A673 (cell line): ENCODE results near the gene MTCH1. TPM values are rescaled to one million over a fixed set of nuclear protein-coding genes. Genes with fewer than 3 reads are reported as not detected.

ENCODE experiments used
- BruUV-seq: library from RNA; stranded (reverse); fragments of 400-500 nt; replicated peaks from 2 replicates; lab custom pipeline; 2021; lab: Mats Ljungman, UMichigan
- CTCF ChIA-PET: fragments of 300-600 bp; sonication (Branson Sonifier 250); formaldehyde crosslinking; loops from one replicate; lab custom pipeline; 2022; ENCODE audit warnings: antibody characterized with exemption; lab: Charles Lee
- POLR2A ChIA-PET: fragments of 300-600 bp; sonication (Branson Sonifier 250); formaldehyde crosslinking; loops from one replicate; lab custom pipeline; 2022; ENCODE audit warnings: antibody characterized with exemption; ENCODE audit not compliant: low non-redundant PET; lab: Charles Lee
- DNase-seq: peaks from one replicate; pipeline ENCODE4 v3.0.0-alpha.2; 2015; ENCODE audit warnings: low spot score
- H3K27ac ChIP-seq: fragments of 200-600 bp; sonication (generic); 2 replicates; pipeline ENCODE4 v1.5.1; 2016; ENCODE audit warnings: mixed run types, low read depth, mild to moderate bottlenecking, mixed read lengths, antibody characterized with exemption, low read length; ENCODE audit not compliant: poor library complexity, severe bottlenecking
- H3K27me3 ChIP-seq: fragments of 200-600 bp; sonication (generic); replicated peaks from 2 replicates; pipeline ENCODE4 v1.6.1; 2017; ENCODE audit warnings: mixed run types, low read depth, mild to moderate bottlenecking, mixed read lengths, antibody characterized with exemption, low read length; ENCODE audit not compliant: insufficient read depth, poor library complexity
- H3K36me3 ChIP-seq: fragments of 200-600 bp; sonication (generic); 2 replicates; pipeline ENCODE4 v1.6.1; 2016; ENCODE audit warnings: mixed run types, mild to moderate bottlenecking, mixed read lengths, antibody characterized with exemption, low read length; ENCODE audit not compliant: insufficient read depth, poor library complexity, severe bottlenecking
- H3K4me1 ChIP-seq: fragments of 200-600 bp; sonication (generic); 2 replicates; pipeline ENCODE4 v1.6.1; 2017; ENCODE audit warnings: mixed run types, mild to moderate bottlenecking, mixed read lengths, antibody characterized with exemption, low read length; ENCODE audit not compliant: insufficient read depth, poor library complexity, severe bottlenecking
- H3K4me3 ChIP-seq: fragments of 200-600 bp; sonication (generic); 2 replicates; pipeline ENCODE4 v1.5.1; 2016; ENCODE audit warnings: low read depth, mixed run types, mild to moderate bottlenecking, mixed read lengths, low read length; ENCODE audit not compliant: poor library complexity, severe bottlenecking
- H3K9me3 ChIP-seq: fragments of 200-600 bp; sonication (generic); 2 replicates; pipeline ENCODE4 v1.6.1; 2016; ENCODE audit warnings: mixed run types, low read depth, mild to moderate bottlenecking, mixed read lengths, antibody characterized with exemption, low read length; ENCODE audit not compliant: poor library complexity, severe bottlenecking
- CTCF ChIP-seq: fragments of 300-800, 200-600 bp; sonication (generic); conservative IDR thresholded peaks from 2 replicates; pipeline ENCODE4 v1.5.1; 2017; ENCODE audit warnings: low read depth, mild to moderate bottlenecking, antibody characterized with exemption, low read length, moderate library complexity, mixed read lengths
- EZH2 ChIP-seq: fragments of 200-600 bp; sonication (generic); IDR thresholded peaks from 2 replicates; pipeline ENCODE4 v1.6.1; 2017; ENCODE audit warnings: borderline replicate concordance, low read depth, mild to moderate bottlenecking, mixed read lengths, antibody characterized with exemption, low read length; ENCODE audit not compliant: poor library complexity, severe bottlenecking
- intact Hi-C: fragments of 100-400 bp; cut with micrococcal nuclease; formaldehyde crosslinking; loops from one replicate; pipeline ENCODE4 v1.10.0; 2022; ENCODE audit not compliant: unreplicated experiment
- total RNA-seq: library from RNA; stranded (reverse); gene quantifications from 2 replicates; pipeline ENCODE4 v1.2.3, GENCODE V29; 2021

Gene MTCH1
- total RNA-seq, 1 experiment from 2014 or later = 242 TPM

GRCh38 chr6:37013516-37014491, 27.8 kb upstream of the MTCH1 start:
- Histone ChIP-seq H3K4me3 (no peak overlapping the region), H3K27me3 (no peaks in the 10 kb centered on the region), H3K4me1 (no peaks in the 10 kb centered on the region), H3K27ac (no peak overlapping the region), H3K36me3 (no peaks in the 10 kb centered on the region), H3K9me3 (no peaks in the 10 kb centered on the region)
- no peak for TF ChIP-seq EZH2
- TF ChIP-seq CTCF = no peak
- intact Hi-C loops = no loop called here
- POLR2A ChIA-PET = no interaction called here
- BruUV-seq = no TSS peak
- no peak for DNase-seq
- CTCF ChIA-PET = interaction anchor here (0.6 kb wide), 1 partner anchor 54 kb away, joined by 4 read pairs; no protein-coding TSS in a partner anchor

- no TSS peak for BruUV-seq
- Histone ChIP-seq H3K27ac (no peak overlapping the region), H3K27me3 (no peaks in the 10 kb centered on the region), H3K4me3 (no peak overlapping the region), H3K36me3 (no peaks in the 10 kb centered on the region), H3K9me3 (no peaks in the 10 kb centered on the region), H3K4me1 (no peaks in the 10 kb centered on the region)
- DNase-seq = no peak
- no peak for TF ChIP-seq CTCF
- no peak for TF ChIP-seq EZH2
- intact Hi-C loops = no loop called here
- CTCF ChIA-PET = interaction anchor here (0.5 kb wide), 1 partner anchor 193 kb away, joined by 4 read pairs; no protein-coding TSS in a partner anchor
- POLR2A ChIA-PET = no interaction called here
These were observed 25.8 kb upstream of the MTCH1 start for GRCh38 chr6:37011656-37012378.

DNA sequence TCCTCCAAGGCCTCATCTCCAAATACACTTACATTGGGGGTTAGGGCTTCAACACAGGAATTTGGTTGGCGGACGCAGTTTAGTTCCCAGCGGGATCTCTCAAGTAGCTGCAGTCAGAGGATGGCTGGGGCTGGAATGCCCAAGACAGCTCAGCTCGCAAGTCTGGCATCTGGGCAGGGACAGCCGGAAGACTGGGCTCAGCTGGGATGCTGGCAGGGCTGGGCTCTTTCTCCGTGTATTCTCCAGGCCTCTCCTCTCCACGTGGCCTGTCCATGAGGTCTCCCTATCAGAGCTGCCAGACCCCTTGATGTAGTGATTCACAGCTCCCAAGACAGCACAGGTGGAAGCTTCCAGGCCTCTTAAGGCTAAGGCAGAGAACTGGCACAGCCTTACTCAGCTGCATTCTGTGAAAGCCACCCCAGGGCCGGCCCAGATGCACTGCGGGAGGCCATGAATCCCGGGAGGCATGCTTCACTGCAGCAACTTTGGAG, 24.5 kb upstream of the MTCH1 start:
- Histone ChIP-seq H3K36me3 (no peaks in the 10 kb centered on the region), H3K9me3 (no peaks in the 10 kb centered on the region), H3K27me3 (no peaks in the 10 kb centered on the region), H3K4me3 (no peak overlapping the region), H3K4me1 (no peaks in the 10 kb centered on the region), H3K27ac (no peak overlapping the region)
- CTCF ChIA-PET = no interaction called here
- no peak for DNase-seq
- BruUV-seq = no TSS peak
- intact Hi-C loops = no loop called here
- POLR2A ChIA-PET = no interaction called here
- TF ChIP-seq CTCF (no peak), EZH2 (no peak)
